Sigmoid colon (tissue), 7 donors: ENCODE measurements around the gene TELO2. TPM values are rescaled to one million over a fixed set of nuclear protein-coding genes. Genes with fewer than 3 reads are reported as not detected.

ENCODE experiments used
- DNase-seq: peaks from one replicate; pipeline ENCODE4 v3.0.0-alpha.2; 2019
- H3K27ac ChIP-seq, 4 donors: fragments of 200-600 bp; sonication (generic); one replicate each; pipeline ENCODE4 v1.5.1; 2016 to 2019; ENCODE audit warnings: mild to moderate bottlenecking in 1 of 4
- H3K27me3 ChIP-seq, 3 donors: fragments of 200-600 bp; sonication (generic); one replicate each; pipeline ENCODE4 v1.5.1; 2019; ENCODE audit warnings: mild to moderate bottlenecking in 1 of 3
- H3K36me3 ChIP-seq, 4 donors: fragments of 200-600 bp; sonication (generic); one replicate each; pipeline ENCODE4 v1.5.1; 2016 to 2019
- H3K4me1 ChIP-seq, 4 donors: fragments of 200-600 bp; sonication (generic); one replicate each; pipeline ENCODE4 v1.5.1; 2017 to 2019
- H3K4me3 ChIP-seq, 4 donors: fragments of 200-600 bp; sonication (generic); one replicate each; pipeline ENCODE4 v1.5.1; 2017 to 2019; ENCODE audit warnings: mild to moderate bottlenecking in 2 of 4, moderate library complexity in 1 of 4
- H3K9me3 ChIP-seq, 4 donors: fragments of 200-600 bp in 3 of 4; sonication (generic) in 3 of 4; one replicate each; pipeline versions ENCODE4 v1.5.1 to v1.6.1; 2013 to 2019
- CTCF ChIP-seq, 4 experiments: fragments of 450-650 bp in 3 of 4; fragments of 200-600 bp in 1 of 4; IDR thresholded peaks; one replicate each; pipeline ENCODE4 v1.5.1; 2016 to 2019; ENCODE audit warnings: antibody characterized with exemption in 4 of 4, mild to moderate bottlenecking in 3 of 4, moderate library complexity in 2 of 4
- EP300 ChIP-seq, 4 donors: sonication (generic); formaldehyde crosslinking; IDR thresholded peaks; one replicate each; pipeline ENCODE4 v1.6.1; 2017; ENCODE audit warnings: antibody characterized with exemption in 4 of 4
- POLR2A ChIP-seq, 2 donors: fragments of 450-650 bp; IDR thresholded peaks; one replicate each; pipeline ENCODE4 v1.6.1; 2016; ENCODE audit warnings: antibody characterized with exemption in 2 of 2, mild to moderate bottlenecking in 2 of 2, moderate library complexity in 2 of 2
- POLR2AphosphoS5 ChIP-seq, 4 donors: sonication (generic); formaldehyde crosslinking; IDR thresholded peaks; one replicate each; pipeline ENCODE4 v1.6.1; 2017; ENCODE audit warnings: antibody characterized with exemption in 4 of 4
- WGBS, 2 donors: extraction: QIAGEN DNeasy Blood & Tissue Kit; methylation state at CpG; one replicate each; pipeline ENCODE4 v1.1.7; 2013; 5-methylcytosine and 5-hydroxymethylcytosine counted together
- intact Hi-C: fragments of 100-400 bp; cut with DNase I; formaldehyde crosslinking; loops from one replicate; pipeline ENCODE4 v1.15.1; 2023
- polyA plus RNA-seq, 3 donors: library from polyadenylated mRNA; stranded (reverse); fragments of 200-250 nt; gene quantifications; one replicate each; pipeline ENCODE4 v1.2.3, GENCODE V29; 2013
- total RNA-seq, 4 donors: library from RNA; depleted of rRNA; stranded (reverse); fragments of >200 nt; gene quantifications; one replicate each; pipeline ENCODE4 v1.1.0, GENCODE V29; 2016
- donor health status: healthy with polysubstance abuse.
- donor health status: Bipolar disorder and iron deficiency.
- donor health status: healthy.

The TELO2 gene
- total and polyA plus RNA-seq, 7 donors, result 10.4 to 60.3 (median 13.2) TPM

- H3K27me3 ChIP-seq, result no peaks in the 10 kb centered on the region
- intact Hi-C loops, result no loop called here
- no peak for DNase-seq
- peak overlapping the region in 2 of 4 donors; percentile 89 for H3K27ac ChIP-seq
- peaks cover 0 to 72% (median 53%) of the 10 kb centered on the region in 4 donors for H3K4me1 ChIP-seq
- 85 to 91% methylated on average over 22 of the region's 22 CpGs for WGBS, 2 donors
- no peaks in the 10 kb centered on the region for H3K9me3 ChIP-seq
- TF ChIP-seq POLR2A (IDR thresholded peaks at IDR 0.05), result no peak
- no peak for TF ChIP-seq CTCF (IDR thresholded peaks at IDR 0.05)
- no peak for TF ChIP-seq POLR2AphosphoS5 (IDR thresholded peaks at IDR 0.05)
- TF ChIP-seq EP300 (IDR thresholded peaks at IDR 0.05), result no peak
- H3K36me3 ChIP-seq, result peaks cover 18 to 77% (median 41%) of the 10 kb centered on the region in 4 donors
- no peak overlapping the region for H3K4me3 ChIP-seq
Measured at GRCh38 chr16:1538804-1539520, 45.8 kb downstream of the TELO2 start.

GRCh38 chr16:1539720-1540555, 46.8 kb downstream of the TELO2 start:
- WGBS, 2 donors, result 92 to 93% methylated on average over 35 of the region's 35 CpGs
- H3K4me1 ChIP-seq, result peaks cover 0 to 69% (median 52%) of the 10 kb centered on the region in 4 donors

GRCh38 chr16:1540556-1540855, 47.3 kb downstream of the TELO2 start:
- DNase-seq, result no peak
- Histone ChIP-seq H3K9me3 (no peaks in the 10 kb centered on the region), H3K4me1 (peaks cover 0 to 69% (median 54%) of the 10 kb centered on the region in 4 donors), H3K27ac (no peak overlapping the region), H3K4me3 (no peak overlapping the region), H3K36me3 (peaks cover 18 to 76% (median 41%) of the 10 kb centered on the region in 4 donors), H3K27me3 (no peaks in the 10 kb centered on the region)
- 89 to 95% methylated on average over 8 of the region's 8 CpGs for WGBS, 2 donors
- intact Hi-C loops, result no loop called here
- TF ChIP-seq EP300 (IDR thresholded peaks at IDR 0.05), result no peak
- no peak for TF ChIP-seq POLR2A (IDR thresholded peaks at IDR 0.05)
- TF ChIP-seq POLR2AphosphoS5 (IDR thresholded peaks at IDR 0.05), result no peak
- TF ChIP-seq CTCF (IDR thresholded peaks at IDR 0.05), result no peak

More at GRCh38 chr16:1539720-1540555, 46.8 kb downstream of the TELO2 start:
- no peak for TF ChIP-seq EP300 (IDR thresholded peaks at IDR 0.05)
- TF ChIP-seq CTCF (IDR thresholded peaks at IDR 0.05), result no peak
- no peak for TF ChIP-seq POLR2A (IDR thresholded peaks at IDR 0.05)
- TF ChIP-seq POLR2AphosphoS5 (IDR thresholded peaks at IDR 0.05), result no peak
- no peak overlapping the region for H3K27ac ChIP-seq
- H3K36me3 ChIP-seq, result peaks cover 18 to 77% (median 41%) of the 10 kb centered on the region in 4 donors
- H3K9me3 ChIP-seq, result no peaks in the 10 kb centered on the region
- intact Hi-C loops, result no loop called here
- no peaks in the 10 kb centered on the region for H3K27me3 ChIP-seq
- DNase-seq, result no peak
- H3K4me3 ChIP-seq, result no peak overlapping the region

GRCh38 chr16:1541293-1542165, 48.4 kb downstream of the TELO2 start:
- Histone ChIP-seq H3K4me1 (peaks cover 0 to 71% (median 57%) of the 10 kb centered on the region in 4 donors), H3K36me3 (peaks cover 14 to 66% (median 40%) of the 10 kb centered on the region in 4 donors), H3K27ac (peak overlapping the region; percentile 76 to 85 (median 84)), H3K27me3 (no peaks in the 10 kb centered on the region), H3K4me3 (no peak overlapping the region), H3K9me3 (no peaks in the 10 kb centered on the region)
- TF ChIP-seq POLR2AphosphoS5 (IDR thresholded peaks at IDR 0.05), result no peak
- TF ChIP-seq POLR2A (IDR thresholded peaks at IDR 0.05), result no peak
- TF ChIP-seq CTCF (IDR thresholded peaks at IDR 0.05), result no peak
- no peak for TF ChIP-seq EP300 (IDR thresholded peaks at IDR 0.05)
- WGBS, 2 donors, result 91 to 94% methylated on average over 41 of the region's 41 CpGs
- intact Hi-C loops, result no loop called here
- DNase-seq, result no peak
